GM23248 (cell line): Measurements from ENCODE around the gene MAPKAPK5.

Experiments used
- EZH2 ChIP-seq: fragments of 200-600 bp; sonication (generic); IDR thresholded peaks from 2 replicates; pipeline ENCODE4 v1.6.1; 2018; ENCODE audit warnings: antibody characterized with exemption, mild to moderate bottlenecking; ENCODE audit not compliant: insufficient read depth, poor library complexity, severe bottlenecking
- EZH2phosphoT487 ChIP-seq: fragments of 200-600 bp; sonication (generic); IDR thresholded peaks from 2 replicates; pipeline ENCODE4 v1.6.1; 2018; ENCODE audit warnings: antibody characterized with exemption, moderate library complexity, mild to moderate bottlenecking, low read depth; ENCODE audit not compliant: insufficient read depth

DNA sequence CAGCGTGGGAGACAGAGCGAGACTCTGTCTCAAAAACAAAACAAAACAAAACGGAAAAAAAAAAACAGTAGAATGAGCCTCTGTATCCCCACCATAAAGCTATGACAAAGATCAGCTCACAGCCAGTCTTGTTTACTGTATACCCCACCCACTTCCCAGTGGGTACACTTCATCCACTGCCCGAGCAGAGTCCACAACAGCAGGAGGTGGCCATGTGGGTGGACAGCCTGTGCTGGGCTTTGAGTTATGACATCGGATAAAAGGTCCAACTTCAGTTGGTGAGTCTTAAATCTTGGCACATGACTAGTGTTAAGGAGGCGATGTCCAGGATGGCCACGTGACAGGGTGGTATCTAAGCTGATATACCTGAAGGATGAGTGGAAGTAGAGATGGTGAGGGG, 34.8 kb upstream of the MAPKAPK5 start:
- no peak for TF ChIP-seq EZH2
- TF ChIP-seq EZH2phosphoT487: no peak
